ENCODE data around the gene RSKR. TPM values are rescaled to one million over a fixed set of nuclear protein-coding genes. Genes with fewer than 3 reads are reported as not detected.

RSKR gene
- total RNA-seq, 2 donors from 2014 or later = 8.0 to 11.8 TPM

DNA sequence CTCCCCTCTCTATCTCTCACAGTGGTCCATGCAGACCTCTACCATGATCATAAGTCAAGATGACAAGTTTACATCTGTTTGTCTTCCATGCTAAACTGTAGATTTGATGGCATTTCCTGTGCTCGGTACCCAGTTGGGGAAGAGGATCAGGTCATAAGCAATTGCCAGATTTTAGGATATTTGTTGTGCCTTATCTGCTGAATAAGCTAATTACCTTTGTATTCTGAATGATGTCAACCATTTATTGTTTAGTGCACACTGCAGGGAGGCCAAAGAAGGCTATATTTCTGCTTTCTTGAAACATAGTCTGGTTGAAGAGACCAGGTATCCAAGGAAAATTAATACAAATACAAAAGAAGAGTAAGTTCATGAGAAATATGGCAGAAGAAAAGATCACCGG is 31.5 kb downstream of the RSKR start:
- Histone ChIP-seq H3K4me1 (ENCODE audit: control insufficient read depth in 1 of 2, low read depth in 2 of 2) (no peaks in the 10 kb centered on the region), H3K27ac (no peak overlapping the region), H3K9me3 (no peaks in the 10 kb centered on the region), H3K36me3 (peaks cover 3% of the 10 kb centered on the region), H3K27me3 (replicated peaks; ENCODE audit: insufficient read depth) (no peaks in the 10 kb centered on the region), H3K4me3 (no peak overlapping the region)
- TF ChIP-seq, protein P1, sequence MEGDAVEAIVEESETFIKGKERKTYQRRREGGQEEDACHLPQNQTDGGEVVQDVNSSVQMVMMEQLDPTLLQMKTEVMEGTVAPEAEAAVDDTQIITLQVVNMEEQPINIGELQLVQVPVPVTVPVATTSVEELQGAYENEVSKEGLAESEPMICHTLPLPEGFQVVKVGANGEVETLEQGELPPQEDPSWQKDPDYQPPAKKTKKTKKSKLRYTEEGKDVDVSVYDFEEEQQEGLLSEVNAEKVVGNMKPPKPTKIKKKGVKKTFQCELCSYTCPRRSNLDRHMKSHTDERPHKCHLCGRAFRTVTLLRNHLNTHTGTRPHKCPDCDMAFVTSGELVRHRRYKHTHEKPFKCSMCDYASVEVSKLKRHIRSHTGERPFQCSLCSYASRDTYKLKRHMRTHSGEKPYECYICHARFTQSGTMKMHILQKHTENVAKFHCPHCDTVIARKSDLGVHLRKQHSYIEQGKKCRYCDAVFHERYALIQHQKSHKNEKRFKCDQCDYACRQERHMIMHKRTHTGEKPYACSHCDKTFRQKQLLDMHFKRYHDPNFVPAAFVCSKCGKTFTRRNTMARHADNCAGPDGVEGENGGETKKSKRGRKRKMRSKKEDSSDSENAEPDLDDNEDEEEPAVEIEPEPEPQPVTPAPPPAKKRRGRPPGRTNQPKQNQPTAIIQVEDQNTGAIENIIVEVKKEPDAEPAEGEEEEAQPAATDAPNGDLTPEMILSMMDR (IDR thresholded peaks at IDR 0.05) = no peak
- DNase-seq (ENCODE audit: low spot score) (no peak), ATAC-seq (ENCODE audit: insufficient number of reproducible peaks, low FRiP score, low read depth) (no peak)

DNA sequence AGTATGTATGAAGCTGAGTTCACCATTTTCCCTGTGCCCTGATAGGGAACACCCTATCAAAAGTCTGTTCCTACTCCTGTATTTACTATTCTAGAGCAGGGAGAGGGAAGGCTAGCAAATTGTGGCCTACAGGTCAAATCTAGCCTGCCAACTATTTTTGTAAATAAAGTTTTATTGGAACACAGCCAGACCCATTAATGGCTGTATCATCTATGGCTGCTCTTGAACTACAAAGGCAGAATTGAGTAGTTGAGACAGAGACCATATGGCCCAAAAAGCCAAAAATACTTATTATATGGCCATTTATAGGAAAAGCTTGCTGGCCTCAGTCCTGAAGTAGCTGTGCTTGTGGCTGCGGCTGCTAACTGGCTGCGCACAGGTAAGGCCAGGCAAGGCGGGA is 33.0 kb downstream of the RSKR start:
- no peak for ATAC-seq (ENCODE audit: insufficient number of reproducible peaks, low FRiP score, low read depth)
- H3K4me3 ChIP-seq = no peak overlapping the region
- no peaks in the 10 kb centered on the region for H3K9me3 ChIP-seq
- DNase-seq (ENCODE audit: low spot score) = no peak
- H3K36me3 ChIP-seq = peaks cover 3% of the 10 kb centered on the region
- no peak overlapping the region for H3K27ac ChIP-seq
- no peaks in the 10 kb centered on the region for H3K27me3 ChIP-seq (replicated peaks; ENCODE audit: insufficient read depth)
- H3K4me1 ChIP-seq (ENCODE audit: control insufficient read depth in 1 of 2, low read depth in 2 of 2) = peaks cover 4 to 9% of the 10 kb centered on the region in 2 donors
- TF ChIP-seq, protein P1 (IDR thresholded peaks at IDR 0.05) = no peak

DNA sequence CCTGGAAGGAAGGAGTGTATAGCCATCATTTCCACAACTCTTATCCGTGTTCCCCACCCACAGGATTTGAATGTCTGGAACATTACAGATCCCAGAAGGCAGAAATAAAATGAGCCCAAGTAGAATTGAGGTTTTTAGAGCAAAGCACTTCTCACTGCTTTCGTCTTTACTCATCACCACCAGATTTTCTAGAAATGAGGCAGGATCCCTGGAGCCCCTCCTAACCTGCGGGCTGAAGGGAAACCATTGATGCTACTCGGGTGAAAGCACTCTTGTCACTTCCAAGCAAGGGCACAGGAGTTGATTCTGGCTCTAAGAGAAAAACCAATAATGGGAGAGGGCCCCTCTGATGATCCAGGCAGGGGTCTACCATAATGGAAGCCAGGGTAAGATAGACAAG is 34.5 kb downstream of the RSKR start:
- ATAC-seq (ENCODE audit: insufficient number of reproducible peaks, low FRiP score, low read depth) (no peak), DNase-seq (ENCODE audit: low spot score) (no peak)
- Histone ChIP-seq H3K27me3 (replicated peaks; ENCODE audit: insufficient read depth) (no peaks in the 10 kb centered on the region), H3K4me1 (ENCODE audit: control insufficient read depth in 1 of 2, low read depth in 2 of 2) (peaks cover 7 to 14% of the 10 kb centered on the region in 2 donors), H3K27ac (no peak overlapping the region), H3K36me3 (peaks cover 3% of the 10 kb centered on the region), H3K9me3 (no peaks in the 10 kb centered on the region), H3K4me3 (no peak overlapping the region)
- TF ChIP-seq, protein P1 (IDR thresholded peaks at IDR 0.05) = no peak

DNA sequence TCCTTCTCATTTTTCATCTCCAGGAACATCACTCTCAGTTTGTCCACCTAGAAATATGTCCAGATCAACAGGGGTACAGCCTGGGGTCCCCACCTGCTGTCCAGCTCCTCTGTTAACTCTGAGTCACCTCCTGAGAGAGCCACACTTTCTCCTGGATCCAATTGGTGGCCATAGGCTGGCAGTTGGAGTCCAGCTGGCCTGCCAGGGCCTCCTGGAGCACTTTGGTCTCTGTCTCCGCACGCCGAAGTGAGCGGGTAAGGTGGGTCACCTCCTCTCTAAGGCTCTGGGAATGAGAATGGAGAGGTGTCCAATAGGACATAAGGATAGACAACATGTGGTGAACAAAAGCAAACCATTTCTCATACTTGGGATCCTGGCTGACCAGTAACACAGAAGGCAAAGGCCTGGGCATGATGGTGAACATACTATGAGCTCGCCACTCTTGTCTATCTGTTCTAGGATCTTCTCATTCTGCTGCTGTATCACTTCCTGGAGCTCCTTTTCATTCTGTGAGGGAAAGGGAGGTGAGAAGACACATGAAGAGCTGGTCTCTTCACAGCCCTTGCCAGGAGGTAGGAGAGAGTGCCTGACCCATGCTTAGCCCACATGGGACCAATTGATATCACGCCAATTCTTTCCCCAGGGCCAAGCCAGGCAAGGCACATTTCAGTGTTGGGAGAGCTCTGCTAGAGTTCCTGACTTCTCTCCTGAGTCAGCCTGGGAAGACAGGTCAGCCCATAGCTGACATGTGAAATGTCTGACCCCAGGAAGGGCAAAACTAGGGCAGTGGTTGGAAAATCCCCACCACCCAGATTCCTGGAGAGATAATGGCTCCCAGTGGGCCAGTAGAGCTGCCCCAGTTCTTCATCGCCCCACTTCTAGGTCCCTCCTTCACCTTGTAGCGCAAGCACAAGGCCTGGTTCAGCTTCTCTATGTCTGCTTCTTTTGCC is 35.5 kb downstream of the RSKR start:
- H3K36me3 ChIP-seq = peaks cover 2% of the 10 kb centered on the region
- DNase-seq (ENCODE audit: low spot score) = no peak
- H3K27me3 ChIP-seq (replicated peaks; ENCODE audit: insufficient read depth) = no peaks in the 10 kb centered on the region
- H3K27ac ChIP-seq = no peak overlapping the region
- H3K4me3 ChIP-seq = no peak overlapping the region
- no peak for ATAC-seq (ENCODE audit: insufficient number of reproducible peaks, low FRiP score, low read depth)
- peaks cover 7 to 14% of the 10 kb centered on the region in 2 donors for H3K4me1 ChIP-seq (ENCODE audit: control insufficient read depth in 1 of 2, low read depth in 2 of 2)
- TF ChIP-seq, protein P1 (IDR thresholded peaks at IDR 0.05) = no peak
- no peaks in the 10 kb centered on the region for H3K9me3 ChIP-seq

DNA sequence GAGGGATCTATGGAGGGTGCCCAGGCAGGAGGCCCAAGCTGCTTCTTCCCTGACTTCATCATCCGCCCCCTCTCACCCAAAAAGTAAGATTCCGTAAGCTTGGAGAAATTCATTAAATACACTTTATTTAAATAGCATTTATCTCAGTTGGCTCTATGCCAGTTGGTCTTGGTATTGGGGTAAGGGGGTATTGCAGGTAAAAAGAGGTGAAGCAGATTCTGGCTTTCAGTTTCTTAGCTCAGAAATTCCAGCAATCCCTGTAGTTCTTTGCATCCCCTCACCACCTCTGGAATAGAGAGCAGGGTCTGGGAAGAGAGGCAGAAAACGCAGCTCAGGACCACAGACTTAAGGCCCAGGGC is 36.5 kb downstream of the RSKR start:
- no peaks in the 10 kb centered on the region for H3K36me3 ChIP-seq
- ATAC-seq (ENCODE audit: insufficient number of reproducible peaks, low FRiP score, low read depth) (no peak), DNase-seq (ENCODE audit: low spot score) (no peak)
- peak overlapping the region; percentile 24 to 44 for H3K27ac ChIP-seq
- peak overlapping the region; percentile 64 for H3K4me3 ChIP-seq
- no peaks in the 10 kb centered on the region for H3K9me3 ChIP-seq
- H3K4me1 ChIP-seq (ENCODE audit: control insufficient read depth in 1 of 2, low read depth in 2 of 2) = peaks cover 7 to 23% of the 10 kb centered on the region in 2 donors
- TF ChIP-seq, protein P1 (IDR thresholded peaks at IDR 0.05) = no peak
- no peaks in the 10 kb centered on the region for H3K27me3 ChIP-seq (replicated peaks; ENCODE audit: insufficient read depth)

Data from thoracic aorta (tissue), 2 donors.